ENCODE data around the gene SUPT6H. TPM values are rescaled to one million over a fixed set of nuclear protein-coding genes. Genes with fewer than 3 reads are reported as not detected.

The SUPT6H gene
- total and polyA plus RNA-seq, 2 experiments from 2014 or later, result 26.5 to 39.7 TPM

DNA sequence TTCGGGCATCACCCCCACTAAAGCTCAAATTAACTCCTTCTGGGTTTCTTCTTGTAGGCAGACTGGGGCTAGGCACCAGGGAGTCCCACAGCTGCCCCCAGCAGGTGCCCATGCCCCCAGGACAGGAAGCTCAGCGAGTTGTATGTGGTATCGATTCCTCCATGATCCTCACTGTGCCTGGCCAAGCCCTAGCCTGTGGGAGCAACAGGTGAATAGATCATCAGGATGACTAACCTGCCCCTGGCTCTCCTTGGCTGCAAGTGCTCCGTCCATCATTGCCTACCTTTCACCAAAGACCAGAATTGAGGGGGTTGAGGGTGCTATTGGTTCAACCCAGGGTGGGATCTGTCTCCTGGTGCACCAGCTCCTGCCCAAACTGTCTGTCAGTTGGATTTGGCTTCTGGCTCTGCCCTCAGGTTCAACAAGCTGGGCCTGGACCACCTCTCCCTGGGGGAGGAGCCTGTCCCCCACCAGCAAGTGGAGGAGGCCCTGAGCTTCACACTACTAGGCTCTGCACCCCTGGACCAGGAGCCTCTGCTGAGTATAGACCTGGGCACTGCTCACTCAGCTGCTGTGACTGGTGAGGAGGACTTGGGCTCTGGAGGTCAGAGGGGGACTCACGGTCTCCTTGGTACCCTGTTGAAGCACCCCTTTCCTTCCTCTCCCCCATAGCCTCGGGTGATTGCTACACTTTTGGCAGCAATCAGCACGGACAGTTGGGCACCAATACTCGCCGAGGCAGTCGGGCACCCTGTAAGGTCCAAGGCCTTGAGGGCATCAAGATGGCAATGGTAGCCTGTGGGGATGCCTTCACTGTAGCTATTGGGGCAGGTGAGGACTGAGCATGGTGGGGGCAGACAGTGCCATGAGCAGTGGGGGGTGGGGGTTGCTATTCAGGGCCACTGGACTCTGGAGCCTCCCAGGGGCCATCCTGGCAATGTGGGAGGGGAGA is 78.7 kb downstream of the SUPT6H start:
- in situ Hi-C loops (cut with MboI), result no loop called here
- WGBS, 2 experiments (ENCODE audit: low coverage in 1 of 2, low lambda C conversion rate in 2 of 2, missing lambda C conversion rate in 2 of 2), result 78 to 82% methylated on average over 10 of the region's 10 CpGs
- TF ChIP-seq EZH2 (IDR thresholded peaks at IDR 0.05; ENCODE audit: insufficient read depth, poor library complexity, severe bottlenecking), result no peak
- TF ChIP-seq EZH2phosphoT487 (IDR thresholded peaks at IDR 0.05; ENCODE audit: insufficient read depth, low read depth), result no peak
- H3K27ac ChIP-seq, result no peak overlapping the region
- no peaks in the 10 kb centered on the region for H3K9me2 ChIP-seq (ENCODE audit: insufficient read depth)
- H3K36me3 ChIP-seq (ENCODE audit: low read depth), result no peaks in the 10 kb centered on the region
- no peaks in the 10 kb centered on the region for H4K20me1 ChIP-seq (ENCODE audit: insufficient read depth)
- no peaks in the 10 kb centered on the region for H3K9me3 ChIP-seq (ENCODE audit: low read depth)
- H3K9ac ChIP-seq, result no peak overlapping the region
- H2AFZ ChIP-seq, result no peak overlapping the region
- no peak for DNase-seq
- H3K4me2 ChIP-seq (ENCODE audit: unreplicated experiment), result no peak overlapping the region
- H3K4me1 ChIP-seq (ENCODE audit: insufficient read depth), result peaks cover 13% of the 10 kb centered on the region
- H3K79me2 ChIP-seq (ENCODE audit: insufficient read depth), result peaks cover 15% of the 10 kb centered on the region
- peaks cover 14% of the 10 kb centered on the region; the same call in 1 of the 2 replicates for H3F3A ChIP-seq (ENCODE audit: insufficient read depth)
- H3K27me3 ChIP-seq (replicated peaks; ENCODE audit: insufficient read depth), result no peaks in the 10 kb centered on the region
- H3K4me3 ChIP-seq, result no peak overlapping the region

DNA sequence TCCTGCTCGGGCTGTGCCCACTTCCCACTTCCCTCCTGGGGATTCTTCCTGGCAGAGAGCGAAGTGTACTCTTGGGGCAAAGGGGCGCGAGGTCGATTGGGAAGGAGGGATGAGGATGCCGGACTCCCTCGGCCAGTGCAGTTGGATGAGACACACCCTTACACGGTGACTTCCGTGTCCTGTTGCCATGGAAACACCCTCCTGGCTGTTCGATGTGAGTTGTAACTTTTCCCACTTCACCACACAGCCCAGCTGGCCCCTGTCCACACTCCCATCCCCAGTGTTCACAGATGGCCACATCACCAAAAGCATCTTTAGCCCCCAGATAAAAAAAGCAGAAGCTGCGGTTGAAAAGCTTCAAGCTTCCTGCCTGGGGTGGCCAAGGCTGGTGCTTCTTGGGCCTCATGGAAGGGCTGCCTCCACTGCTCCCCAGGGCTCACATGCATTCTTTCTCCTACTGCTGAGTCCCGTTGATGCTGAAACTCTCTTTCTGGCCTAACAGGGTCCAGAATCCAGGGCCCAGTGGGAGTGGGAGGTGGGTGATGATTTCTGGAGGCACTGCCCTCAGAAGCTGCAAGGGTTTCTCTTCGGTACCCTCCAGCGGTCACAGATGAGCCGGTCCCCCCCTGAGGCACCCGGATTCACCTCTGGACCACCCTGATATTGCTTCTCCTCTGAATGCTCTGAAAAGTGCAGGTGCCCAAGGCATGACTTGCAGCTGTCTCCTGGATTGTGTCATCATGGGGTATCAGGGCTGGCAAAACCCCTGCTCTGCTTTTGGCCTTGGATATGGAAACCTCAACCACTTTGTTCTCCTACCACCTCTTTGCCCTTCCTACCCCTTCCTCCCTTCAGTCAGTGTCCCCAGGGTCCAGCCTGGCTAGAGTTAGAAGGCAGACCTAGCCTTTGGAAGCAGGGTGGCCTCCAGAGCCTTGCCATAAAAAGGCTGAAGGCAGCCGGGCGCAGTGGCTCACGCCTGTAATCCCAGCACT is 79.6 kb downstream of the SUPT6H start:
- TF ChIP-seq EZH2phosphoT487 (IDR thresholded peaks at IDR 0.05; ENCODE audit: insufficient read depth, low read depth) (no peak), EZH2 (IDR thresholded peaks at IDR 0.05; ENCODE audit: insufficient read depth, poor library complexity, severe bottlenecking) (no peak)
- no peak overlapping the region for H3K9ac ChIP-seq
- in situ Hi-C loops (cut with MboI), result no loop called here
- no peak overlapping the region for H3K27ac ChIP-seq
- H3K9me2 ChIP-seq (ENCODE audit: insufficient read depth), result no peaks in the 10 kb centered on the region
- no peak overlapping the region for H3K4me3 ChIP-seq
- DNase-seq, result no peak
- no peaks in the 10 kb centered on the region for H3K36me3 ChIP-seq (ENCODE audit: low read depth)
- H3K4me1 ChIP-seq (ENCODE audit: insufficient read depth), result peaks cover 21% of the 10 kb centered on the region
- no peaks in the 10 kb centered on the region for H4K20me1 ChIP-seq (ENCODE audit: insufficient read depth)
- H2AFZ ChIP-seq, result no peak overlapping the region
- 78 to 85% methylated on average over 17 to 19 of the region's 19 CpGs for WGBS, 2 experiments (ENCODE audit: low coverage in 1 of 2, low lambda C conversion rate in 2 of 2, missing lambda C conversion rate in 2 of 2)
- H3K4me2 ChIP-seq (ENCODE audit: unreplicated experiment), result no peak overlapping the region
- H3K27me3 ChIP-seq (replicated peaks; ENCODE audit: insufficient read depth), result no peaks in the 10 kb centered on the region
- H3K9me3 ChIP-seq (ENCODE audit: low read depth), result no peaks in the 10 kb centered on the region
- peaks cover 25% of the 10 kb centered on the region for H3K79me2 ChIP-seq (ENCODE audit: insufficient read depth)
- peaks cover 14% of the 10 kb centered on the region; the same call in 1 of the 2 replicates for H3F3A ChIP-seq (ENCODE audit: insufficient read depth)

DNA sequence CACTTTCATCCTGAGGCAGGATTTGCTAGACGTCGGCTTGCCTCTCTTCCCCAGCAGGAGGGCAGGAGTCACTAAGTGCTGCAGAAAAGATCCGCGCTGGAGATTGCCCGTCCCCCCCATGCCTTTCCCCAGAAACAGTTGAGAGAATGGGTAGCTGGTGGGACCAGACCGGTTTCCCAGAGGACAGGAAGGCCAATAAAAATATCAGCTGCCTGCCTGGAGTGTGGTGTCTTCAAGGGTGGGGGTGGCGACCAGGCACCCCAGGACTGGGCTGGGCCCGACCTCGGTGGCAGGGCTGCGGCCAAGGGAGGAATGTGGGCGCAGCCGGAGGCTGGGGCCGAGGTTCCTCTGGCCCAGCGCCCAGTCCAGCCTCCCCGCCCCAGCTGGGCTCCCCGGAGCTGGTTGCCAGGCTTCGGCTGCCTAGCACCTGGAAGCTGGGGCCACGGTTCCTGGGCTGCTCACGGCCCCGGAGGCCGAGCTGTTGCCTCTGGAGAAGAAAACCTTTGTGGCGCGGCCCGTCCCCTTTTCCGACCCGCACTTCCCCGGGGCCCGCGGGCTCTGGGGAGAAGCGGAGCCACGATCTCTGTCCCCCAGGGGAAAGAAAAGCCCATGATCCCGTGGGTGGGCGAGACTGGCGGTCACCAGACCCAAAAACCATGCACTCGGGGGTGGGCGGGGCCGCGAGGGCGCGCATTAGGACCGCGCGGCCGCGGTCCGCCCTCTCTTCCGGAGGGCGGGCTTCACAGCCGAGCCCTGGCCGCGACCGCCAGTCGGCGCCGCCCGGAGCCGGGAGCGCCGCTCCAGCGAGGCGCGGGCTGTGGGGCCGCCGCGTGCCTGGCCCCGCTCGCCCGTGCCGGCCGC is 81.5 kb downstream of the SUPT6H start, which contains the start of gene TRAF4:
Gene TRAF4, plus strand, starts transcription at position 769 of the 861 bp plus-strand sequence. CDS start 102 bp downstream, outside the sequence.
- Histone ChIP-seq H3K27ac (peak within 1 kb of the TSS; percentile 93), H3K9ac (peak within 1 kb of the TSS; percentile 91), H3K4me2 (ENCODE audit: unreplicated experiment) (peak within 1 kb of the TSS; percentile 90), H2AFZ (peak within 1 kb of the TSS; percentile 87), H3K9me3 (ENCODE audit: low read depth) (no peaks in the 10 kb centered on the region), H3K27me3 (replicated peaks; ENCODE audit: insufficient read depth) (no peaks in the 10 kb centered on the region), H3K4me1 (ENCODE audit: insufficient read depth) (peaks cover 21% of the 10 kb centered on the region), H3F3A (ENCODE audit: insufficient read depth) (peaks cover 14% of the 10 kb centered on the region; the same call in 1 of the 2 replicates), H3K4me3 (peak within 1 kb of the TSS; percentile 86), H3K36me3 (ENCODE audit: low read depth) (no peaks in the 10 kb centered on the region; the same call in 1 of the 2 replicates), H3K9me2 (ENCODE audit: insufficient read depth) (no peaks in the 10 kb centered on the region), H3K79me2 (ENCODE audit: insufficient read depth) (peaks cover 43% of the 10 kb centered on the region), H4K20me1 (ENCODE audit: insufficient read depth) (no peaks in the 10 kb centered on the region)
- 2 to 4% methylated on average over 31 to 49 of the region's 70 CpGs for WGBS, 2 experiments (ENCODE audit: low coverage in 1 of 2, low lambda C conversion rate in 2 of 2, missing lambda C conversion rate in 2 of 2)
- TF ChIP-seq EZH2 (IDR thresholded peaks at IDR 0.05; ENCODE audit: insufficient read depth, poor library complexity, severe bottlenecking) (no peak), EZH2phosphoT487 (IDR thresholded peaks at IDR 0.05; ENCODE audit: insufficient read depth, low read depth) (no peak)
- peak; percentile 96 for DNase-seq
- in situ Hi-C loops (cut with MboI), result no loop called here
